PFSK-1 (cell line): ENCODE results near the gene RPTOR.

Experiments
- POLR2AphosphoS5 ChIP-seq: IDR thresholded peaks from 2 replicates; pipeline ENCODE4 v1.6.1; 2012; ENCODE audit warnings: low read depth, mild to moderate bottlenecking, control low read depth, low read length, moderate library complexity
- TAF1 ChIP-seq: IDR thresholded peaks from 2 replicates; pipeline ENCODE4 v1.6.1; 2012; ENCODE audit warnings: low read length, control low read depth, borderline replicate concordance; ENCODE audit not compliant: insufficient read depth

DNA sequence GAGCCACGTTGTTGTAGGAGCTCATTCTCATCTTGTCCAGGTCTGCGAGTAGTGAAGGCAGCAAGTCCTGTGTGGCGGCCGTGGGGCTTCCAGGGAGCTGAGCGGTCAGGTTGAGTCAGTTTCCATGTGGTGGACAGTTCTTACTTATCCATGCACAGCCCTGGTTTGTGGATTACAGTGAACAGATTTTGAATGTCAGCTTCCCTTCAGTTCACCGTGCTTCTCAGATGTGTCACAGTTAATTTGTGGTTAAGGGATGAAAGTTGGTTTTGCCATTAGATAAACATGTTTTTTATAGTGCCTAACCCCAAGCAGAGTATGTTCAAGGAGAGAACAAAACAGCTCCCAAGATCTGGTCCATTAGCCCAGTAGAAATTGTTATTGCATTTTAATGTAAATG is 103.1 kb downstream of the RPTOR start:
- TF ChIP-seq TAF1 (no peak), POLR2AphosphoS5 (no peak)
